ENCODE data around the gene ANKRD40.

GRCh38 chr17:50681263-50682200 is 26.2 kb downstream of the ANKRD40 start:
- no peak for TF ChIP-seq GATA1 (IDR thresholded peaks at IDR 0.05; ENCODE audit: low read depth, low read length)
- TF ChIP-seq POLR2A (IDR thresholded peaks at IDR 0.05; ENCODE audit: low read length) = no peak

Measured in erythroblast (primary cell).